Stimulated activated CD4-positive, alpha-beta T cell treated with anti-CD3 and anti-CD28 coated beads, Interleukin-12 subunit alpha, Interleukin-12 subunit beta, amount 100 ng/mL, for 48 hours (primary cell): ENCODE data around the gene CAMKK2.
"Not testable (repeated sequence)": the region's sequence is repeated elsewhere in the genome, so short reads cannot be mapped to it uniquely, and the experiment has no call there.

Experiments
- DNase-seq, 3 donors: peaks; one replicate each; pipeline ENCODE4 v3.0.0-alpha.2; 2020; ENCODE audit warnings: low read depth in 2 of 3, low spot score in 1 of 3

The CAMKK2 gene

DNA sequence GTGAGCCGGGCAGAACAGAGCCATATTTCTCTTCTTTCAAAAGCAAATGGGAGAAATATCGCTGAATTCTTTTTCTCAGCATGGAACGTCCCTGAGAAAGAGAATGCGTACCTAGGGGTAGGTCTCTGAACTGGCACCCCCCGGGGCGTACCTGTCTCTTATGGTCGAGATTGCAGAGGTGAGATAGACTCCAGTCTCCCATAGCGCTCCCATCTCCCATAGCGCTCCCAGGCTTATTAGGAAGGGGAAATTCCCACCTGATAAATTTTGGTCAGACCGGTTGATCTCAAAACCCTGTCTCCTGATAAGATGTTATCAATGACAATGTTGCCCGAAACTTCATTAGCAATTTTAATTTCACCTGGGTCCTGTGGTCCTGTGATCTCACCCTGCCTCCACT is 16.0 kb downstream of the CAMKK2 start:
- DNase-seq, result not testable (repeated sequence)

DNA sequence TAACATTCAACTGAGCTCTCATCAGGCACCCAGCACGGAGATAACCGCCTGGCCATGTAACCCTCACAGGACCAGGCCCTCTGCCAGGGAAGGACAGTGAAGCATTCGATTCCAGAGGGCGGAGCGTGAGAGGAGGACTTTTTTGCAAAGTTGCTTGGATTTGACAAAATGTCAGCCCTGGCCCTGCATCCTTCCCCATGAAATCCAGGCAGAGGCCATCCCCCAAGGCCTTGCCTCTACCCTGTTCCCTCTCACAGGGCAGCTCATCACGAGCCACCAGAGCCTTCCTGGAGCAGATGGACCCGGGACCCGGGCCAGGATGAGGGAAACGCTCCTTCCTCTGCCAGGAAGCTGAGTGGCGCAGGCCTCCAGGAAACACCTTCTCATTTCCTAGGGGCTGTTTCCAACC is 17.0 kb downstream of the CAMKK2 start:
- DNase-seq, result no peak

DNA sequence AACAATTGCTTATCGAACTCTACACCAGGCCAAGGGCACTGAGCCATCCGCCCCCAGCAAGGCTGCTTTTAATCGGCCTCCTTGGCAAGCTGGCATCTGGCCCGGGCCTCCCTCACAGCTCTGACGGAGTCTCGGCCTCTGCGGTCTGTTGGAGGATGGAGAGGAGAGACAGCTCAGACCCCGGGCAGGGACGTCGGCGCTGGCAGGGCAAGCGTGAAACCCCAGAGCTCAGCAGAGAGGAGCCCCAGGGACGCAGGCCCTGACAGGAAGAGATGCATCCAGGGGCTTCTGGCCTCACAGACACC is 17.5 kb downstream of the CAMKK2 start:
- DNase-seq, result no peak

DNA sequence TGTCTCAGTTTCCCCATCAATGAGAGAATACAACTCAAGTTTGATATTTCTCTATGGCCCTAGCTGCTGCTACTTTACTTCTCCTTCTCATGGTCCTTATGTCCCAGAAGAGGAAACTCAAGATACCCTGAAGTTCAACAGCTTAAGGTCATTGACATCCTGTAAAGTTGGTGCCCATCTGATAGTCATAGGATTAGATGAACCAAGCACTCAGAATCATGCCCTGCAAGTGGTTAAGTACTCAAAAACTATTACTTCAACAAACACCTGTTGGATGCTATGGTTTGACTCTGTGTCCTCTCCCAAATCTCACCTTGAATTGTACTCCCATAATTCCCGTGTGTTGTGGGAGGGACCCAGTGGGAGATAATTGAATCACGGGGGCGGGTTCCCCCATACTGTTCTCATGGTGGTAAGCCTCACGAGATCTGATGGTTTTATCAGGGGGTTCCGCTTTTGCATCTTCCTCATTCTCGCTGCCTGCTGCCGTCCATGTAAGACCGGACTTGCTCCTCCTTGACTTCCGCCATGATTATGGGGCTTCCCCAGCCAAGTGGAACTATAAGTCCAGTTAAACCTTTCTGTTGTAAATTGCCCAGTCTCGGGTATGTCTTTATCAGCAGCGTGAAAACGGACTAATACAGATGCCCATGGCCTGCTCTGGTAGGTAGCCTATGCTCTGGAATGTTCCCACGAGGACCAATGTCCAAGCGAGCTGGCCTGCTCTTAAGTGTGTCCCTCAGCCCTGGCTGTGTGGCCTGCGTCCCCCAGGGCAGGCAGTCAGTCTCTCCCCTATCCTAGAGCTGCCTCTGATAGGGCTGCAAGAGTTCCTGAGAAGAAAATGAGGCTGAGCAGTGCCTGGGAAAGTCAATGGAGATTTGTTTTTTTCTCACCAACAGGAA is 18.1 kb downstream of the CAMKK2 start:
- no peak for DNase-seq

DNA sequence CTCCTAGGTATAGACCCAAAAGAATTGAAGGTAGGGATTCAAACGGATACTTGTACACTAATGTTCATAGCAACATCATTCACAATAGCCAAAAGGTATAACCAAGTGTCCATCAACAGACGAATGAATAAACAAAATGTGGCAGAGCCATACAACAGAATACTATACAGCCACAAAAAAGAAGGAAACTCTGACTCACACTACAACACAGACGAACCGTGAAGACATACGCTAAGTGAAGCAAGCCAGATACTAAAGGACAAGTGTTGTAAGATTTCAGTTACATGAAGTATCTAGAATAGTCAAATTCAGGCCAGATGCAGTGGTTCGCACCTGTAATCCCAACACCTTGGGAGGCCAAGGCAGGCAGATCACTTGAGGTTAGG is 19.1 kb downstream of the CAMKK2 start:
- no peak for DNase-seq

DNA sequence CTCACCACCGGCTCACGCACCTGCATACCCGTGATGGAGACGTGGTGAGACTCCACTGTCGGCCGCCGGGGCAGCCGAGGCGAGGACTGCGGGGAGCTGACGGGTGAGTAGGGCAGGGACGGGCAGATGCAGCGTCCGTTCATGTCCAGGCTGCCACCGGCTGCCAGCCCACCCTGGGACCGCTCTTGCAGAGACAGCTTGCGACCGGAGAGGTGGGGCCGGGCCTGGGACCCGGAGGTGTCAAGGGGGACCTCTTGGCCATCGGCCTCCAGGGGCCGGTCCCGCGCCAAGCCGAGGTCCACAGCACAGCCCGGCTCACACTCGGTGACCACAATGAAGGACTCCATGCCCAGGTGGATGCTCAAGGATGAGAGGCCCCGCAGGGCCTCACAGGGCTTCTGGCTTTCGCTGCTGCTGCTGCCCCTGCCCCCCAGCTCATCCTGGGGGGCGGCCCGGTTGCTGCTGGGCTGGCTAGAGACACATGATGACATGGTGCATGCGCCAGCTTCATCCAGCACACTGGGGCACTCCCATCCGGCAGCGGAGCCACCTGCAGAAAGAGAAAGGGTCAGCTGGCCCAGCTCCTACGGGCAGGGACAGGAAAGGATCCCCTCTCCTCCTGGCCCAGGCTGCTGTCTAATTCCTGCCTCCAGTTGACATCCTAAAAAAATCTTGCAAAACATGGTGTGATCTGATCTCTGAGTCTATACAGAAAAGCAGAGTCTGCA is 22.3 kb downstream of the CAMKK2 start:
- DNase-seq, result no peak

DNA sequence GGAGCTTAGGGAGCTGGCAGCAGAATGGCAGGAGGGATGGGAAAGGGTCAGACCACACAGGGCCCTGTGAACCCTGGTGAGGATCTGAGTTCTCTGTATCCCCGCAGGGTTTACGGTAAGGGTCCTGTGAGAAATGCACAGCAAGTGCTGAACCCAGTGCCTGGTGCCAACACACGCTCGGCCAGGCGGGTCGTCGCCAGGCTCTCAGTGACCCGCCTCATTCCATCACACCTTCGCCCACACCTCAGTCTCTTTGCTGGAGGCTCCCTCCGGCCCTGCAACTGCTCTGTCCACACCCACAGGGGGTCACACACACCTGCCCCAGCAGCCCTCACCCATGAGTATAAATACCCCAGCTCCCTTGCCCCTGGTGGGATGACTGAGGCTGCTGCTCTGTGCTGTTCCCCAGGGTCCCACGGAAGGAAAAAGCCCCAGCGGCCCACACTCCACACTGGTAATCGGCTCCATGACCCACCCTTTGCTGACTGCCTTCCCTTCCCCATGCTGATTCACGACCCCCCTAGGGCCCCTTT is 23.1 kb downstream of the CAMKK2 start:
- no peak for DNase-seq

DNA sequence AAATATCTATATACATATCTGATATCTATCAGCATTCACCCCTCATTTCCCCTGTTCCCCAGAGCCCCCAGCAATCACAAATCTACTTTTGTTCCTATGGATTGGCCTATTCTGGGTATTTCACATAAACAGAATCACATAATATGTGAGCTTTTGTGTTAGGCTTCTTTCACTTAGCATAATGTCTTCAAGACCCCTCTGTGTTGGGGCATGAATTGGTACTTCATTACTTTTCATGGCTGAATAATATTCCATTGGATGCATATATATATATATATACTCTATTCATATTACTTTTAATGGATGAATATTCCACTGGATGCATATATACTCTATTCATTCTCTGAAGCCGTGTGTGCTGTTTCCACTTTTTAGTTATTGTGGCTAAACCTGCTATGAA is 28.7 kb downstream of the CAMKK2 start:
- DNase-seq, result no peak

DNA sequence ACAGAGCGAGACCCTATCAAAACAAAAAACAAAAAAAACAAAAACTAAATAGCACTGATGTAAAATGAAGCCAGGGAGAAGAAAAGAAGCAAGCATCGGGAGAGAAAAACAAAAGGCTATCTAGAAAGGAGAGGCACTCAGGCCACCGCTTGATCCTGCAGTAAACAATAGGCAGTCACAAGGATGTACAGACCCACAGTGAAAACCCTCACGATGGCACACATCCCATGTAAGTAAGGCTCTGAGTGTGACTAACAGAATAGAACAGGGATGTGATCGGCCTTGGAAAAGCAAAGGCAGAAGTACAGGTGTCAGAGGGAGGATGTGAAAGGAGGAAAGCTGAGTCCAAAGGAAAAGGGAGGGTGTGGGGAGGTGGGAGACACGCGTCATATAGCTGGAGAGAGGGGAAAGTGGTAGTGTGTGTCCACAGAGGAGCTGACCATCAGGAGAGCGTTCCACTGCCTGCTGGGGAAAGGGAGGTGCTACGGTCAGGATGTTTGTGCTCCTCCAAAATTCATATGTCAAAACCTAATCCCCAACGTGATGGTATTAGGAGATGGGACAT is 31.5 kb downstream of the CAMKK2 start:
- DNase-seq, result no peak

DNA sequence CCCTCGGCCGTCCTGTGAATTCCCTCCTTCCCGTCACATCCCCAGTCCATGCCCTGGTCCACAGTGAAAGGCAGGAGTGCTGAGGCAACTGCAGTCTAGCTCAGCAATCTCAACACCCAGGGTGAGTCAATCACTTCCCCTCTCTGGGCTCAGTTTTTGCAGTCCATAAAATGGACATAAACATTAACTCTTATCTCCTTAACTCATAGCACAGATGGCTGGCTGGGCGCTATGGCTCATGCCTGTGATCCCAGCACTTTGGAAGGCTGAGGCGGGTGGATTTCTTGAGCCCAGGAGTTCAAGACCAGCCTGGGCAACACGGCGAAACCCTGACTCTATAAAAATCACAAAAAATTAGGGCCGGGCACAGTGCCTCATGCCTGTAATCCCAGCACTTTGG is 32.4 kb downstream of the CAMKK2 start:
- no peak for DNase-seq

DNA sequence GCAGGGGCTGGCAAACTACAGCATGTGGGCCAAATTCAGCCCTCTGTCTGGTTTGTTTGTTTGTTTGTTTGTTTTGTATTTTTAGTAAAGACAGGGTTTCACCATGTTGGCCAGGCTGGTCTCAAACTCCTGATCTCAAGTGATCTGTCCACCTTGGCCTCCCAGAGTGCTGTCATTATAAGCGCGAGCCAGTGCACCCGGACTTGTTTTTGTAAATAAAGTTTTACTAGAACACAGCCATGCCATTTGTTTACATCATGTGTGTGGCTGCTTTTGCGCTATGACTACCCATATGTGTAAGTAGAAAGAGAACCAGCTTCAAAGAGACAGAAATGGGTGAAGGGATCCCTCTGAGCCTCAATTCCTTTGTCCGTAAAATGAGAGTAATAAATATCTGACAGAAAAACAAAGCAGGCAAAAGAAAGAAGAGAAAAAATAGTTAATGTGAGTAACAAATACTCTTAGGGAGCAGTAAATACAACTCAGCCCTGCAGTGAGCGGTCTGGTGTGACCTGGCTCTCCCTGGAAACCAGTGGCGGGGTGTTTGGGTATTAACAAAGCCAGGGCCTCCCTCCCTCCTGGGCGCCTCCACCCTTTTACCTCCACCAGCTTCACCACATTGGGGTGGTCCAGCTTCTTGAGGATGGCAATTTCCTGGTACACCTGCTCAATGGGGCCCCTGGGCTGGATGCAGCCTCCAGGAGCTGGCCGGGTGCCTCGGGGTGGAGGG is 33.1 kb downstream of the CAMKK2 start:
- no peak for DNase-seq

DNA sequence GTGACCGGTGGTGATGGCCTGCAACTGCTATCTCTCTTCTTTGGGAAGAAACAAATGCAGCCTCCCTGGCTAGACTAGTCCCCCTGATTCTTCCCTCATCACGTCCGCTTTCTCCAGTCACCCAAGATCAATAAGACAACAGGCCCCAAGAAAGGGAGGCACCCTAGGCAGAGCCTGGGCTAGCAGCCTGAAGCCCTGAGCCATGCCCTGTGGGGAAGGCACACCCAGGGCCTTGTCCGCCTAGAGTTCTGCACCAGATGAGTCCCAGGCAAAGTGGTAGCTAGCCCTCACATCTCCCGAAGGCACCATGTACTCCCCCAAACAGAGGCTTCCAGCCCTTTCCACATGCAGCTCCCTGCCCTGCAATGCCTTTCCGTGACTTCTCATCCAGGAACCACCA is 35.1 kb downstream of the CAMKK2 start:
- DNase-seq, result no peak

DNA sequence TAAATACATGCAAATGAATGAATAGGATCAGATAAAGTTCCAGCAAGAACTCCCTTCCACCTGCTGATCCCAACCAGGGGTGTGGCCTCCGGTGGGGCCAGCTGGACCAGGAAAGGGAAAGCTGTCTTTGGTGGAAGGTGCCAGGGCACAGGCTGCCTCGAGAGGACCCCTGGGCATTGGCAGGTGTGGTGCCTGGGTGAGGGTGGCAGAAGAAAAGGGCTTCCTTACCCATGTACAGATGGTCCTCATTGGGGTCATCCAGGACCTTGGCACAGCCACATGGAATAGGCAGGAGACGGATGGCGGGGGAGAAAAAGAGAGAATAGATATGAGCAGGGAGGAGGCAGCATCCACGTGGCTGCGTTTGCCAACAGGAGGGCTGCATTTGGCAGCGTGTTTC is 36.4 kb downstream of the CAMKK2 start:
- no peak for DNase-seq

DNA sequence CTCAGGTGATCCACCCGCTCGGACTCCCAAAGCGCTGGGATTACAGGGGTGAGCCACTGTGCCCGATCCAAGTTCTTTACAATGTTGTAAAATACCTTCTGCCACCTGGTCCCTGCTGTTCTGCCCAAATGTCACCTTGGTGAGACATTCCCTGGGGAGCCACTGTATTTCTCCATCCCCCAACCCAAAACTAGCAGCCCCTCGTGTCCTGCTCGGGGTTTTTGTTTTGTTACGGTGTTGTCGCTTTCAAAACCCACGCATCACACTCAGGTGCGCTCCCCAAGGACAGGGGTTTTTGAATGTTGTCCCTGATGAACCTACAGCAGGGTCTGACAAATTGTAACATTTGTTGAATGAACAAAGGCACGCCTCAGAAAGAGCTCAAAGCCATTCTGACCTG is 37.4 kb downstream of the CAMKK2 start:
- no peak for DNase-seq

DNA sequence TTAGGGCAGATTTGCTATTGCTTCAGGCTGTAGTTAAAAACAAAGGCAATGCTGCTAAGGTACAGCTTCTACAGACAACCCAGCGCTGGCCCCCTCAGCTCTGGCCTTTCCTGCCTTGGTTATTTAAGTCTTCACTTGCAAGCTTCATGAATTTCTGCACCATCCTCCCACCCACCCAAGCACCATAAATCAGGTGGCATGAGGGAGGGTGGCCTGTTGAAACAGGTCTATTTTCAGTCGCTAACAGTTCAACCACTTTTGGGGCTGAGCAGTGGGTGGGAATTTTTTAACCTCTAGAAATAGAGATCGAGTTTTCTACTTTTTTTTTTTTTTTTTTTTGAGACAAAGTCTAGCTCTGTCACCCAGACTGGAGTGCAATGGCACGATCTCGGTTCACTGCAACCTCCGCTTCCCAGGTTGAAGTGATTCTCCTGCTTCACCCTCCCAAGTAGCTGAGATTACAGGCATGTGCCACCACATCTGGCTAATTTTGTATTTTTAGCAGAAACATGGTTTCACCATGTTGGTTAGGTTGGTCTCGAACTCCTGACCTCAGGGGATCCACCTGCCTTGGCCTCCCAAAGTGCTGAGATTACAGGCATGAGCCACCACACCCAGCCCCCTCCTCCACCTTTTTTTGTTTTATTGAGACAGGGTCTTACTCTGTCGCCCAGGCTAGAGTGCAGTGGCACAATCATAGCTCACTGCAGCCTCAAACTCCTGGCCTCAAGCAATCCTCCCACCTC is 38.6 kb downstream of the CAMKK2 start:
- not testable (repeated sequence) for DNase-seq

DNA sequence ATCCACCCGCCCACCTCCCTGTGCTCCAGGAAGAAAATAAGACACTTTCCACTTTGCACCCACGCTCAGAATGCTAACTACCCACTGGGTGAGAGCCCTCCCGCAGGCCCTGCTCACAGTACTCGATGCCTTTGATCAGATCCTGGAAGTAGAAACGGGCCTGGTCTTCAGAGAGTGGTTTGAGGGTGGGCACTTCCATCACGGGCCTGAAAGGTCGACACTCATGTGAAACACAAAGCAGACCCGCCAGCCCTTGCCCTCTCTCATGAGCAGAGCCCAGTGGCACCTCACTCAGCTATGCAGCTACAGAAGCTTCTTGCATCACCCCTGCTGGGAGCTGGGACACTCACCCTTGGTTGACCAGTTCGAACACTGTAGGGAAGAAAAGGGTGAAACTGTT is 41.1 kb downstream of the CAMKK2 start:
- DNase-seq, result no peak

DNA sequence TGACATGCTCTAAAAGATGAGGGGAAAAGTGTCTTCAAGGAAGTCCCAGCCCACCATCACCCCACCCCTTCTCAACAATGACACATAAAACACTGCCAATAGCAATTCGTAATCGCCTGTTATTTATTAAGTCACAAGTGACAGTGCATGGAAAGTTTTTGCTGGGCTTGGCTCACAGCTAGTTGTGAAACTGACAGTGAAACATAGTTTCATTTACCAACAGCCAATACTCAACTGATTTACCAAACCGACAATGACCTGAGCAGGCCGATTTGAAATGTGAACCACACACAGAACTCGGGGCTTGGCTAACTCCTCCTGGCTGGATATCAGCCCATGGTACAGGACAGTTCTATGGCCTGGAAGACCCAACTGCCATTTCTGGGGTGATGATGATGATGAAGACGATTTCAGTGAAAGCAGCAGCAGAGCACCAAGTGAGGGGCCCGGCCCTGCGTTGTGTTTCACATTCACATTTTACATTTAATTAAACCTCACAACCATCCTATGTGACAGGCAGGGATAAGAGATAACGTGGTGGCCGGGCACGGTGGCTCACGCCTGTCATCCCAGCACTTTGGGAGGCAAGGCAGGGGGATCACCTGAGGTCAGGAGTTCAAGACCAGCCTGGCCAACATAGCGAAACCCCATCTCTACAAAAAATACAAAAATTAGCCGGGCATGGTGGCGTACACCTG is 42.7 kb downstream of the CAMKK2 start:
- no peak for DNase-seq

DNA sequence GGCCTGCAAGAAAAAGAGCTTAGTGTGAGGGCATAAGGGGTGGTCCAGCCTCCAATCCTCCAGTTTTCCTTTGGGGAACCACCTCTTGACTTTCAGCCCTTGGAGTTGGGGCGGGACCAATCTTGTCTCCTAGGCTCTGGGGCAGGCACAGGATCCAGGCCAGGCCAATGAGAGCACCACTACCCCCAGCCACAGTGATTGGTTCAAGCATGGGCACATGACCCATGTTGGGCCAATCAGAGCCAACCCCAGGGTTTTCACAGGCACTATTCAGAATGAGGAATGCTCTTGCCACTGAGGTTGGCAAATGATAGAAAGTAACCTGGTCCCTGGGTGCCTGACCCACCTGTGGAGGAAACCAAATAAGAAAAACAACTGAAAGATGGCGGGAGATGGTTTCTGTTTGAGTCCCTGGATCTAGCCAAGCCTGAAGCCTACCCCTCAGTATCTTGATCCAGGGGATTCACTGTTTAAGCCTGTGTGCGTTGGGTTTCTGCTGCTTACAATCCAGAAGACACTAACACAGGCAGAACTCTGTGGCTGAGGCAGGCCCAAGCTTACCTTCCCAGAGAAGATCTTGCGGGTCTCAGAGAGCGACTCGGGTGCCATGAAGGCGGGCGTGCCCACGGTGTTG is 43.7 kb downstream of the CAMKK2 start:
- DNase-seq, result no peak

DNA sequence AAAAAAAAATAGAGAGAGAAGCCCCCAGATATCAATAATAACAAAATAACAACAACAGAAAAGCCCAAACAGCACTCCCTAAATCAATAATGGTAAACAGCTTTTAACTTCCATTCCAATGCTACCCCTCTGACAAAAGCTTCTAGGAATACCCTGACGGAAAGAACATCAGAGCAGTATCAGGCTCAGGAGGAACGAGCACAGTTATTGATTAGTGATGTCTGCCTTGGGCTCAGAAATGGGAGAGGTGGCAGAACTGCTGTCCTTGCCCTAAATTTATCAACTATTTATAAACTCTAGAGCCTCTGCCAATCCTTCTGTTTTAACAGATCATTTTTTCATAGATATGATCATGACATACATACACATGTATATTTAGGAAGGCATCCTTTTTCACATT is 44.7 kb downstream of the CAMKK2 start:
- no peak for DNase-seq

DNA sequence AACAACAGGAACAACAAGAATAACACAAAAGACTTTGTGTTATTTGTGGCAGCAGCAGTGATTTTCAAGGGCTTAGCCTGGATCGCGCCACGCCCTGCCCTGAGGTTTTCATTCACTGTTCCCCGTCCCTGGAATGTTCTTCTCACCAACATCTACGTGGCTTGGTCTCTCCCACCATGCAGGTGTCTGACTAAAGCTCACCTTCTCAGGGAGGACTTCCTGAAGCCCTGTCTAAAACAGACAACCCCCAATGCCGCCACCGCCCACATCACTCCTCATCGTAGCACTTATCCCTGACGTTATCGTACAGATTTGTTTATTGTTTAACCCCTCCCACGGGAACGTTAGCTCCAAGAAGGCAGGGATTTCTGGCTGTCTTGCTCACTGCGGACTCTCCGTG is 46.1 kb downstream of the CAMKK2 start:
- DNase-seq, result no peak
